Stimulated activated CD8-positive, alpha-beta memory T cell treated with anti-CD3 and anti-CD28 coated beads, Interleukin-12 subunit alpha, Interleukin-12 subunit beta, amount 100 ng/mL, for 1 hour (primary cell): ENCODE measurements around the gene LYPD6.
"Not testable (repeated sequence)": the region's sequence is repeated elsewhere in the genome, so short reads cannot be mapped to it uniquely, and the experiment has no call there.

ENCODE experiments used
- DNase-seq: peaks from one replicate; pipeline ENCODE4 v3.0.0-alpha.2; 2020; ENCODE audit warnings: low read depth

The LYPD6 gene

GRCh38 chr2:149451417-149452165 lies 121.2 kb downstream of the LYPD6 start:
- no peak for DNase-seq

GRCh38 chr2:149456285-149456684 lies 125.9 kb downstream of the LYPD6 start:
- no peak for DNase-seq

GRCh38 chr2:149458502-149458901 lies 128.1 kb downstream of the LYPD6 start:
- DNase-seq: no peak

DNA sequence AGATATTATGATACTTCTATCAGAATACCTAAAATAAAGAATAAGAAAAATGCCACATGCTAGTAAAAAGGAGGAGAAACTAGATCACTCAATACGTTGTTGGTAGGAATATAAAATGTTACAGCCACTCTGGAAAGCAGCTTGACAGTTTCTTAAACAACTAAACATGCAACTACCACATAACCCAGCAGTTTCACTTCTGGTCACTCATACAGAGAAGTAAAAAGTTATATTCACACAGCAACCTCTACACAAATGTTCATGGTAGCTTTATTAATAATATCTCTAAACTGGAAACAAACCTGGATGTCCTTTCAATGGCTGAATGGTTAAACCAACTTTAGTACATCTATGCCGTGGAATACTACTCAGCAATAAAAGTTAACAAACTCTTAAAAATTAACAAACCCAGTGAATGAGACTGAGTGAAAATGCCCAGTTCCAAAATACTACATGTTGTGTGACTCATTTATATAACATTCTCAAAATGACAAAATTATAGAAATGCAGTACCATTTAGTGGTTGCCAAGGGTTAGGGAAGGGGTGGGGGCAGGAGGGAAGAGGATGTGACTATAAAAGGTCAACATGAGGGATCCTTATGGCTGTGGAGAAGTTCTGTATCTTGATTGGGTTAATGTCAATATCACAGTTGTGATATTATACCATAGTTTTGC lies 133.1 kb downstream of the LYPD6 start:
- DNase-seq: no peak

GRCh38 chr2:149464396-149464795 lies 134.0 kb downstream of the LYPD6 start:
- no peak for DNase-seq

GRCh38 chr2:149465873-149466272 lies 135.5 kb downstream of the LYPD6 start:
- DNase-seq: no peak

- no peak for DNase-seq
Observed at GRCh38 chr2:149466635-149467034, 136.2 kb downstream of the LYPD6 start.

DNA sequence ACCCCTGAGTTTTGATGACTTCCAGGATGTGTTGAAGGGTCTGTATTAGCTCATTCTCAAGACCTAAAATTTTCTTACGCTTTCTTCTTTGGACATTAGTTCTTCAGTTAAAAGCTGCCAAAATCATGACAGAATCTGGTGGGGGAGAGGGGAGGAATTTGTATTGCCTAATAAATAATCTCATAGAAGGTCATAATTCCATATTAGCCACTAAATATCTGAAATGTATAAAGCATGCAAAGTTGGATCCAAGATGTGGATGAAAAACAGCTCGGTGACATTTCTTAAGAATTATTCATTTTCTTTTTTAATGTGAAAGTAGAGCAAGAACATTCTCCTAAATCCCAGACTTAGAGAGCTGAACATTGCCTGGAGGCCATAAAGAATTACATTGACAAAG lies 137.0 kb downstream of the LYPD6 start:
- DNase-seq: no peak

DNA sequence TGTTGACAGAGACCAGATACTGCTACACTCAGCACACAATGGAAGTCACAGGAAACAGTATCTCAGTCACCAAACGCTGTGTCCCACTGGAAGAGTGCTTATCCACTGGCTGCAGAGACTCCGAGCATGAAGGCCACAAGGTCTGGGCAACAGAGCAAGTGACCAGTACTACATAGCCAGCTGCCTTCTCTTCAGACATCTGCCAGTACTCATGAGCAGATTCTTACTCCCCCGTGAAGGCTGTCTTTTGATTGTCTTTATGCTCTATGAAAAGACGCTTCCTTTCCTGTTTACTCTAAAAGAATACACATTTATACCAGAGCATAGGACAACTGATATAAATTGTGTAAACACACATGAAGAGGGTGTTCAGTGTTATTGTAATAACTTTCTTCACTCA lies 138.2 kb downstream of the LYPD6 start:
- no peak for DNase-seq

DNA sequence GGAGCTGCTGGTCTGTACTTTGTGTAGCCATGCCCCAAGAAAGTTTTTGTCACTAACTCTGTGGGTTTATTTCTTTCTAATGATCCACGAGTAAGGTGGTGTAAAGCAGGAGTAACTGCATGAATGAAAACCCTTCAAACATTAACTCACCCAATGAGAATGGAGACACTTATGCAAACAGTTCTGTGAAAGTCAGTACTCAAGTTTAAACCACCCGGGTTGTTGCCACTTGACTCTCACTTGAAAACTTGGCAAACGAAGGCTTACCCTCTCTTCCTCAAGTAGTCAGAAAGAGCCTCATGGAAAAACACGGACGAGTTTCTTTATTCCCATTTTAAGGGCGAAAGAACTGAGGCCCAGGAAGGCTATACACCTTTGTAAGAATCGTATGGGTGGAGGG lies 139.7 kb downstream of the LYPD6 start:
- no peak for DNase-seq

DNA sequence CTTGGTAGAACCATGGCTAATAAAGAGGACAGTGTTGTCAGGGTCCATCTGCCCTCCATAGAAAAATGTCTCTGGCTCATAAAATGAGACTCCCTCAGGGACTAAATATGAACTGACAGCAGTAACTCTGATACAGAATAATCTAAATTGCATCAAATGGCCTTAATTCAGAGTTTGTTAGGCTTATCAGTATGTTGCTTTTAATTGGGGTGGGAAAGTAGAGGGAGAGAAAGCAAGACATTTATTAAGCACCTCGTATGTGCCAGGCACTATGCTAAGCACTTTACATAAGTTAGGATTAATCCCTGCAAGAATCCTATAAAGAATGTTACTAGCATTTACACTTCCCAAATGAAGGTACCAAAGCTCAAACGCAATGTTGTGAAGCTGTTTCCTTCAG lies 142.0 kb downstream of the LYPD6 start:
- DNase-seq: no peak

DNA sequence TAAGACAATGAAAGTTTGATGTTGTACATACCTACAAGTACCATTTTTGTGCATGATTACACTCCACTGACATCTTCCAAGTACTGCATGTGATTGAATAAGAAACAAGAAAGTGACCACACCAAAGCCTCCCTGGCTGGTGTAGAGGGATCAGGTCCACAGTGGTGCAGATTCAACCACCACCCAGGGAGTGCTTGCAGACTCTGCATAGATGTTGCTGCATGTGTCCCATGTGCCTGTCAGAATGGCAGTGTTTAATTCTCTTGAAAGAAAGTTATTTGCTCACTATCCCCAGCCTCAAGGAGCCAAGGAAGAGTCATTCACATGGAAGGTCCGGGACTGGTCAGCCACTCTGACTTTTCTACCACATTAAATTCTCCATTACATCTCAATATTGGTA lies 142.7 kb downstream of the LYPD6 start:
- no peak for DNase-seq

GRCh38 chr2:149473521-149473920 lies 143.1 kb downstream of the LYPD6 start:
- DNase-seq: no peak

DNA sequence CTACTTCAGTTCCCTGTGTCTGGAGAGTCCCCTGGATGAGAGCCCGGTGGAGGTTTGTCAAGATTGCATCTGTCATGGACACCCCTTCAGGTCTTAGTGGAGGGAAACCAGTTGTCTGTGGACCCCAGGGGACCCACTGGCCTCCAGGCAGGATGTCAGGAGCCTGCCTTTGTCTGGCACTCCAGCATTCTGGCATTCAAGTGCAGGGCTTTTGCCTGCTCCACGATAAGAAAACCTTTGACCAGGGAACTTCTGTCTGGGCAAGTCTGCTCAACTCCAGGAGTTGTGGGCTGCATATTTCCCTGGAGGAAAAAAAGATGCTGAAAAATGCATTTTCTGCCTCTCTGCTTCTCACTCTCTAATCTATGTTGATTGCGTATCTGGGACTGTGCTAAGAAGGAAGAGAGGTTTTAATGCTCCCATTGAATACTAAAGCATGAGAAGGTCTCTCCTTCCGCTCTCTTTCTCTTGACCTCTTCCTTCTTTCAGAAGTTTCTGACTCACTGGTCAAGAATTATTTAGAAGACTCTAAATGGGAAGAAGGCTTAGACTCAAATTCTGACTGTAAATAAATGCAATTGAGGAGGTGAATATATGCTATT lies 152.7 kb downstream of the LYPD6 start:
- DNase-seq: no peak

DNA sequence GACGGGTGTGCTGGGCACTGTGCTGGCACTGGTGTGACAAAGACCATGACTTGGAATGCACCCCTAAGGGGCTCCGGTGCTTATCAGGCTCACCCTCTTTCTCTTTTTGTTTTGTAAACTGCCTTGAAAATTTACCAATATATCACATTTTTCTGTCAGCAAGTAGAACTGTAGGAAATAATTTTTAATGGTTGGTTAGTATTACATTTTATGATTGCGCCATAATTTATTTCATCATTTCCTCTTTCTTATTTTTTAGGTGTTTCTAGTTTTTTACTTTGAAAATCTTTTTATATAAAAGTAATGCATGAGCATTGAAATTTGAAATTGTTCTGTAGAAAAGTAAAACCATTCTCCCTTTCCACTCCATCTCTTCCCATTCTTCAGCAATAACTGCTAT lies 156.3 kb downstream of the LYPD6 start:
- DNase-seq: no peak

DNA sequence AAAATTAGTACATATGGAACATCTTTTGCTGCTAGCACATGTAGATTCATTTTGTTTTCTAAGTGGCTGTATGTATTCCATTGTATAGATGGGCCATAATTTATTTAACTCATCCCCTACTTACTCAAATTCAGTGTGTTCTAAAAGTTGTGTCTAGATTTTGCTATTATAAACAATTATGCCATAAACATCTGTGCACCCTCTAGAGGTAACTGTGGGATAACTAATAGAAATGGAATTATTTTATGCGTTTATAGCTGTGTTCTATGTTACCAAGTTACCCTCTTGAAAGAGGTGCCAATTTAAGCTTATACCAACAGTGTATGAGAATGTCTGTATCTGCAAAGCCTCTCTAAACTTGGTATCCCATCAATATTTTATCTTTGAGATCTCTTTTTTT lies 156.8 kb downstream of the LYPD6 start:
- DNase-seq: no peak

DNA sequence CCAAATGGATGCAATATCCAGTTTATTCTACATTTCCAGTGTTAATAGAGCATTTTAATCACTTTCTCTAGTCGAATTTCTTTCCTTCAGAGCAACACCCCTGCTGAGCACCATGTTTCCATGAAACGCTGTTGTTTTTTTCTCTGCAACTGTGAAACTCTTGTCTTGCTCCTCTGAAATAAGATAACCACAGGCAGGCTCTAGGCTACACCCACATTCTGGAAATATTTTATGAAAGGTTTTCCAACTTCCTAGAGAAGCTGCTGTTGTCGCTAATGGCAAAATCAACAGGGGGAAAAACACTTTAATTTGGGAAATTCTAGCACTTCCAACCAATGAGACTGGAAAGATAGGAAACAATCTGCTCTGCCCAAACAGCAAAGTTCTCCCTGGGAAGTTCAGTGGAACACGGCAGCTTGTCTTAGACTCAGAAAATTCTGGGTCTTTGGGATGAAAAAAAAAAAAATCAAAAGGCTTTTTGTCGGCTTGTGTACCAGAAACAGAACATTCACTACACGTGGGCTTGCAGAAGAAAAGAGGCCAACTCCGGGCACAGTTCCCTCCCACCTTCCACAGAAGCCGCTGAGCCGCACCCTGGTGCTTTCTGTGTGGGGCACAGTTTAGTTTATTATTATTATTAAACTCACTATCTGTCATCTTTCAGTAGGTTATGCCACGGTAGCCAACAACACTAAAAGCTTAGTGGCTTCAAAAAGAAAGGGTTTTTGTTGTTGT lies 158.5 kb downstream of the LYPD6 start:
- DNase-seq: no peak

DNA sequence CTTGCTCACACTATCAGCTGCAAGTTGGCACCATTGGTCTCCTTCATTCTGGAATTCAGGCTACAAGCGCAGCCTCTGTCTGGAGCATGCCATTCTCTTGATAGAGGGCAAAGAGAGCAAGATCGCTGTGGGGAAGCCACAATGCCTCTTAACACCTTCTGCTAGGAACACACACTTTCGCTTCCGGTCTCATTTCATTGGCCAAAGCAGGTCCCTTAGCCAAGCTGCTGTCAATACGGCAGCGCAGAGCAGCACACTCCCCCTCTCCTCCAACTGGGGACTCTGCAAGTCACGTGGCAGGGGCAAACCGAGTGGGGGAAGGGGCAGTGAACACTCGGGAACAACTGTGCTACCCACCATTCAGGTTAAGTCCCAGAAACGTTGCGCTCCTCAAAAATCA lies 159.1 kb downstream of the LYPD6 start:
- DNase-seq: no peak

DNA sequence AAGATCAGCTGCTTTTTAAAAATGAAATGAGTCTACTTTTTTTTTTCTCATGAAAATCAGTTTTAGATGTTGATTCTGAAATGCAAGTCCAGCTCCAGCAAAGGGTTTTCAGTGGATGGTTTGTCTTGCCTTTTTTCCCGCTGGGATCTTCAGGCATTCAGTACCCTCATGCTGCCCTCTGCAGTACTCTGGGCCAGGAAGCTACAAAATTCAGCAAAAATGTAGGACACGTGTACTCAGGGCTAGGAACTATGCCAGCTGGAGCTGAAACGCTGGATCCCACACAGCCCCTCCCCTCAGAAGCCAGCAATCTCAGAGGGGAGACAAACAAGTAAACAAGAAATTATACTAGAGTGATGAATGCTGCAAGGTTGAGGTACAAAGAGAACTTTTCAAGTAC lies 159.9 kb downstream of the LYPD6 start:
- no peak for DNase-seq

DNA sequence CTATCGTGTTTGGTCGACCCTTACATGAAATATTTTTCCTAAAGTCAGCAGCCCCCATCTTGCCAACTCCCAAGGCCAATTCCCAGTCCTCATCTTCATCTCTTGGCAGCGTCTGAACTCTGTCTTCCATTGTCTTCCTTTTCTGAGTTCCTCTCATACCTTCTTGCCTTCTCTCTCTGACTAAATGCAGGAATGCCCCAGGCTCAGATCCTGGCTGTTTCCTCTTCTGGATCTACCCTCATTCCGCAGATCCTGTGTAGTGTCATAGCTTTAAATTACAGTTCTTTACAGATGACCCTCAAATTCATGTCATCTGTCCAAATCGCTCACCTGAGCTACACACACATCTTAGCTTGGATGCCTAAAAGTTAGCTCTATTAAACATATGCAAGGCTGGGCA lies 162.5 kb downstream of the LYPD6 start:
- DNase-seq: no peak

GRCh38 chr2:149499204-149499603 lies 168.8 kb downstream of the LYPD6 start:
- DNase-seq: not testable (repeated sequence)

GRCh38 chr2:149506808-149507207 lies 176.4 kb downstream of the LYPD6 start:
- not testable (repeated sequence) for DNase-seq

DNA sequence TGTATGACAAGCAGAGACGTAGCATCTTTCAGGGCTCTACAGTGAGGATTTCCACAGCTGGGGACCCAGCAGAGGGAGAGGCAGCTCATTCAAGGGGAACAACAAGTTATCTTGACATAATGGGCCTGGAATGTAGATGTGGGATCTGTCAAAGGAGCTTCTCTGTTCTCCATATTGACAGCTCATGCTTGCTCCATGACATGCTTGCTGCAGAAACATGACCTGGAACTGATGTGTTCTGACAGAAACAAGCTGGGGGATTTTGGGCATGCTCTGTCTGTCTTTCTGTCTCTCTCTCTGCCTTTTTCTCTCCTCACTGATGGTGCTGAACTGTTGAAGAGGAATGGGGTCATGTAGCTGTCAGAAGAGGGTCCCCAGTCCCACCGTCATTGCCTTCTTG lies 177.6 kb downstream of the LYPD6 start:
- DNase-seq: no peak
